H9 (cell line): Measurements from ENCODE around the gene SYDE2. TPM values are rescaled to one million over a fixed set of nuclear protein-coding genes. Genes with fewer than 3 reads are reported as not detected.

Experiments
- DNase-seq: peaks from one replicate; pipeline ENCODE4 v3.0.0-alpha.2; 2017
- H2AFZ ChIP-seq: one replicate; pipeline ENCODE4 v1.6.1; 2013; ENCODE audit warnings: mild to moderate bottlenecking, low read length, control low read depth, moderate library complexity
- H2AK5ac ChIP-seq: 2 replicates; pipeline ENCODE4 v1.6.1; 2013; ENCODE audit warnings: low read length, control low read depth, mixed read lengths; ENCODE audit not compliant: insufficient read length
- H2BK120ac ChIP-seq: one replicate; pipeline ENCODE4 v1.6.1; 2013; ENCODE audit warnings: low read depth, mild to moderate bottlenecking, low read length, control low read depth, inconsistent platforms; ENCODE audit not compliant: poor library complexity, severe bottlenecking
- H2BK12ac ChIP-seq: 2 replicates; pipeline ENCODE4 v1.6.1; 2013; ENCODE audit warnings: low read length, control low read depth, mixed read lengths, low read depth; ENCODE audit not compliant: insufficient read length
- H2BK15ac ChIP-seq: 2 replicates; pipeline ENCODE4 v1.6.1; 2013; ENCODE audit warnings: low read depth, low read length, control low read depth
- H2BK20ac ChIP-seq: one replicate; pipeline ENCODE4 v1.6.1; 2013; ENCODE audit warnings: low read depth, mild to moderate bottlenecking, low read length, control low read depth, inconsistent platforms; ENCODE audit not compliant: poor library complexity, severe bottlenecking
- H2BK5ac ChIP-seq: 2 replicates; pipeline ENCODE4 v1.6.1; 2013; ENCODE audit warnings: low read length, control low read depth, mixed read lengths; ENCODE audit not compliant: insufficient read length
- H3K14ac ChIP-seq: 2 replicates; pipeline ENCODE4 v1.6.1; 2013; ENCODE audit warnings: low read length, control low read depth; ENCODE audit not compliant: insufficient read depth
- H3K18ac ChIP-seq: 2 replicates; pipeline ENCODE4 v1.6.1; 2013; ENCODE audit warnings: low read depth, mild to moderate bottlenecking, mixed read lengths, low read length, control low read depth; ENCODE audit not compliant: insufficient read length
- H3K23ac ChIP-seq: 2 replicates; pipeline ENCODE4 v1.6.1; 2013; ENCODE audit warnings: low read length, control low read depth, mixed read lengths, low read depth; ENCODE audit not compliant: insufficient read length
- H3K23me2 ChIP-seq: 2 replicates; pipeline ENCODE4 v1.6.1; 2013; ENCODE audit warnings: low read depth, mild to moderate bottlenecking, mixed read lengths, low read length, control low read depth; ENCODE audit not compliant: insufficient read length, poor library complexity, severe bottlenecking
- H3K27ac ChIP-seq: 2 replicates; pipeline ENCODE4 v1.5.1; 2013; ENCODE audit warnings: low read length, control low read depth, mixed read lengths, low read depth; ENCODE audit not compliant: insufficient read length
- H3K27me3 ChIP-seq: 2 replicates; pipeline ENCODE4 v1.6.1; 2013; ENCODE audit warnings: low read length, control low read depth, inconsistent platforms; ENCODE audit not compliant: insufficient read depth
- H3K4ac ChIP-seq: 2 replicates; pipeline ENCODE4 v1.6.1; 2013; ENCODE audit warnings: low read depth, mild to moderate bottlenecking, control low read depth, inconsistent platforms, low read length, moderate library complexity
- H3K4me1 ChIP-seq: 2 replicates; pipeline ENCODE4 v1.6.1; 2013; ENCODE audit warnings: low read length, control low read depth, inconsistent platforms; ENCODE audit not compliant: insufficient read depth
- H3K4me2 ChIP-seq: 2 replicates; pipeline ENCODE4 v1.6.1; 2013; ENCODE audit warnings: low read length, control low read depth, mixed read lengths; ENCODE audit not compliant: insufficient read length, insufficient read depth
- H3K56ac ChIP-seq: 2 replicates; pipeline ENCODE4 v1.6.1; 2013; ENCODE audit warnings: low read depth, mild to moderate bottlenecking, mixed read lengths, low read length, control low read depth; ENCODE audit not compliant: insufficient read length
- H3K79me1 ChIP-seq: 2 replicates; pipeline ENCODE4 v1.6.1; 2013; ENCODE audit warnings: low read depth, mild to moderate bottlenecking, moderate library complexity, low read length, control low read depth, inconsistent platforms; ENCODE audit not compliant: insufficient read depth, poor library complexity, severe bottlenecking
- H3K79me2 ChIP-seq: 2 replicates; pipeline ENCODE4 v1.6.1; 2013; ENCODE audit warnings: low read length, control low read depth, inconsistent platforms; ENCODE audit not compliant: insufficient read depth
- H3K9ac ChIP-seq: 2 replicates; pipeline ENCODE4 v1.6.1; 2013; ENCODE audit warnings: low read length, control low read depth, mixed read lengths; ENCODE audit not compliant: insufficient read length; ENCODE audit errors: extremely low read depth
- H3K9me3 ChIP-seq: one replicate; pipeline ENCODE4 v1.6.1; 2013; ENCODE audit warnings: low read depth, low read length, inconsistent platforms; ENCODE audit not compliant: control insufficient read depth
- H3T11ph ChIP-seq: one replicate; pipeline ENCODE4 v1.6.1; 2013; ENCODE audit warnings: mild to moderate bottlenecking, low read length, control low read depth, inconsistent platforms
- H4K20me1 ChIP-seq: one replicate; pipeline ENCODE4 v1.6.1; 2013; ENCODE audit not compliant: control insufficient read depth, insufficient read length, insufficient read depth
- H4K5ac ChIP-seq: 2 replicates; pipeline ENCODE4 v1.6.1; 2013; ENCODE audit warnings: low read depth, mild to moderate bottlenecking, mixed read lengths, low read length, control low read depth; ENCODE audit not compliant: insufficient read length
- H4K8ac ChIP-seq: replicated peaks from 2 replicates; pipeline ENCODE4 v1.6.1; 2013; ENCODE audit warnings: low read length, control low read depth, mixed read lengths, low read depth; ENCODE audit not compliant: insufficient read length
- H4K91ac ChIP-seq: 2 replicates; pipeline ENCODE4 v1.6.1; 2013; ENCODE audit warnings: low read depth, mild to moderate bottlenecking, moderate library complexity, mixed read lengths, low read length, control low read depth; ENCODE audit not compliant: insufficient read length
- H3K27ac Mint-ChIP-seq, 3 experiments: 2 replicates in 2 of 3; 3 replicates in 1 of 3; pipeline ENCODE4 v1.8.0; 2020 to 2021; ENCODE audit warnings: mixed read lengths in 3 of 3, mild to moderate bottlenecking in 1 of 3, moderate library complexity in 1 of 3
- H3K27me3 Mint-ChIP-seq: 2 replicates; pipeline ENCODE4 v1.8.0; 2021; ENCODE audit warnings: low read depth, mild to moderate bottlenecking, moderate library complexity, mixed read lengths
- H3K36me3 Mint-ChIP-seq, 3 experiments: 2 replicates in 2 of 3; 3 replicates in 1 of 3; pipeline ENCODE4 v1.8.0; 2020 to 2021; ENCODE audit warnings: low read depth in 3 of 3, mixed read lengths in 3 of 3; ENCODE audit not compliant: insufficient read depth in 1 of 3
- H3K4me1 Mint-ChIP-seq, 2 experiments: 2 replicates each; pipeline ENCODE4 v1.8.0; 2020; ENCODE audit warnings: mixed read lengths in 2 of 2
- H3K4me3 Mint-ChIP-seq, 2 experiments: 2 replicates in 1 of 2; 3 replicates in 1 of 2; pipeline ENCODE4 v1.8.0; 2020 to 2021; ENCODE audit warnings: mild to moderate bottlenecking in 2 of 2, mixed read lengths in 2 of 2, moderate library complexity in 1 of 2
- H3K9me3 Mint-ChIP-seq, 2 experiments: 2 replicates in 1 of 2; 3 replicates in 1 of 2; pipeline ENCODE4 v1.8.0; 2020; ENCODE audit warnings: mild to moderate bottlenecking in 2 of 2, mixed read lengths in 2 of 2, moderate library complexity in 1 of 2
- WGBS: extraction: QIAGEN DNeasy Blood & Tissue Kit; methylation state at CpG from one replicate; pipeline ENCODE4 v1.1.7; 2013; ENCODE audit warnings: missing lambda C conversion rate, low lambda C conversion rate, mixed read lengths; ENCODE audit not compliant: insufficient read length; ENCODE audit errors: extremely low coverage; 5-methylcytosine and 5-hydroxymethylcytosine counted together
- total RNA-seq: library from RNA; stranded (reverse); gene quantifications from 2 replicates; pipeline ENCODE4 v1.2.1, GENCODE V29; 2021
- TF ChIP-seq, protein P1 (sequence below): fragments of 200-600 bp; sonication (generic); conservative IDR thresholded peaks from 3 replicates; pipeline ENCODE4 v1.8.0; 2021; ENCODE audit warnings: antibody characterized with exemption, mild to moderate bottlenecking

The SYDE2 gene
- total RNA-seq, 1 experiment from 2014 or later = 12.4 TPM

DNA sequence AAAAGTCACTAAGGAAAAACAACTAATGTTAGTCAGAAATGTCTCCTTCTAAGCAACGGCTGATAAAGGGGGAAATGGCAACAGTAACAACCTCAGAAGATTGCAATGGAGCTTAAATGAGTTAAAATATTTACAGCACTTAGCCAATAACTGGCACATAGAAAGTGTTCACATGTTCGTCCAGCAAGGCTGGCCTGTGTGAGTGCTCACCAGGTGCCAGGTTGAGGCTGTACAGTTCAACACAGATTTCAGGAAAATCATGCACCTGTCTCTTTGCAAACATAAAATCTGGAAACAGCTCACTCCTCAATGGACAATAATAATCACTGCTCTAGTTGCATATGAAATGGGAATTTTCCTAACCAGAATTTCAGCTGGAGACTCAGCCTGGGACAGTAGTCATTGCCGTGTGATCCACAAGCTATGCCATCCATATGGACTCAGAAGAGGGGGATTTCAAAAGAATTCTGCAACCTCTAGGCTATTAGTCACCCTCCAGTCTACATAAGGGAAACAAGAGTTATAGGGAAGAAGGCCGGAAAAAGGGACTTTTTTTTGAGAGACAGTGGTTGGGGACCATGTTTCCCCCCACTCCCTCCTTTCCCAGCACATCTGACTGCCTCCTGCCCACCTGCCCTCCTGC is 68.6 kb downstream of the SYDE2 start:
- no peak overlapping the region for H4K8ac ChIP-seq
- no peak overlapping the region for H2BK20ac ChIP-seq
- H3K27ac Mint-ChIP-seq = no peak overlapping the region
- no peak overlapping the region for H2BK15ac ChIP-seq
- TF ChIP-seq, protein P1, sequence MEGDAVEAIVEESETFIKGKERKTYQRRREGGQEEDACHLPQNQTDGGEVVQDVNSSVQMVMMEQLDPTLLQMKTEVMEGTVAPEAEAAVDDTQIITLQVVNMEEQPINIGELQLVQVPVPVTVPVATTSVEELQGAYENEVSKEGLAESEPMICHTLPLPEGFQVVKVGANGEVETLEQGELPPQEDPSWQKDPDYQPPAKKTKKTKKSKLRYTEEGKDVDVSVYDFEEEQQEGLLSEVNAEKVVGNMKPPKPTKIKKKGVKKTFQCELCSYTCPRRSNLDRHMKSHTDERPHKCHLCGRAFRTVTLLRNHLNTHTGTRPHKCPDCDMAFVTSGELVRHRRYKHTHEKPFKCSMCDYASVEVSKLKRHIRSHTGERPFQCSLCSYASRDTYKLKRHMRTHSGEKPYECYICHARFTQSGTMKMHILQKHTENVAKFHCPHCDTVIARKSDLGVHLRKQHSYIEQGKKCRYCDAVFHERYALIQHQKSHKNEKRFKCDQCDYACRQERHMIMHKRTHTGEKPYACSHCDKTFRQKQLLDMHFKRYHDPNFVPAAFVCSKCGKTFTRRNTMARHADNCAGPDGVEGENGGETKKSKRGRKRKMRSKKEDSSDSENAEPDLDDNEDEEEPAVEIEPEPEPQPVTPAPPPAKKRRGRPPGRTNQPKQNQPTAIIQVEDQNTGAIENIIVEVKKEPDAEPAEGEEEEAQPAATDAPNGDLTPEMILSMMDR = no peak
- H4K5ac ChIP-seq = no peak overlapping the region
- no peak overlapping the region for H3K23ac ChIP-seq
- no peak overlapping the region for H2BK120ac ChIP-seq
- H4K20me1 ChIP-seq = no peaks in the 10 kb centered on the region
- no peak overlapping the region for H3K18ac ChIP-seq
- H2AK5ac ChIP-seq = no peak overlapping the region
- H3K79me1 ChIP-seq = no peaks in the 10 kb centered on the region
- no peaks in the 10 kb centered on the region for H3K4me1 ChIP-seq
- no peaks in the 10 kb centered on the region for H3K27me3 Mint-ChIP-seq
- H3K27ac ChIP-seq = no peak overlapping the region
- no peaks in the 10 kb centered on the region for H3K9me3 ChIP-seq
- H3T11ph ChIP-seq = no peak overlapping the region
- no peaks in the 10 kb centered on the region for H3K23me2 ChIP-seq
- no peak overlapping the region for H4K91ac ChIP-seq
- no peak for DNase-seq
- no peak overlapping the region for H3K4me3 Mint-ChIP-seq
- H3K4ac ChIP-seq = no peak overlapping the region
- no peaks in the 10 kb centered on the region for H3K27me3 ChIP-seq
- no peaks in the 10 kb centered on the region for H3K9me3 Mint-ChIP-seq
- no peak overlapping the region for H3K4me2 ChIP-seq
- H3K9ac ChIP-seq = no peak overlapping the region
- no peak overlapping the region for H2BK12ac ChIP-seq
- no peak overlapping the region for H3K56ac ChIP-seq
- WGBS = no CpG with 5 or more reads among the region's 4 CpGs
- H2AFZ ChIP-seq = no peak overlapping the region
- H3K79me2 ChIP-seq = no peaks in the 10 kb centered on the region
- H2BK5ac ChIP-seq = no peak overlapping the region
- no peaks in the 10 kb centered on the region for H3K4me1 Mint-ChIP-seq
- no peak overlapping the region for H3K14ac ChIP-seq
- H3K36me3 Mint-ChIP-seq = no peaks in the 10 kb centered on the region
